Muscle of back (tissue), 11 donors: Measurements from ENCODE around the gene QRICH1. TPM values are rescaled to one million over a fixed set of nuclear protein-coding genes. Genes with fewer than 3 reads are reported as not detected.

ENCODE experiments used
- DNase-seq, 3 donors: peaks; one replicate each; pipeline versions ENCODE4 v3.0.0 to v3.0.0-alpha.2; 2013
- polyA plus RNA-seq, 10 donors: library from polyadenylated mRNA; unstranded; fragments of 120-200 nt; gene quantifications; one replicate each; pipeline ENCODE4 v1.2.1, GENCODE V29; 2013; ENCODE audit not compliant: insufficient read length in 10 of 10

The QRICH1 gene
- polyA plus RNA-seq, 10 donors = 47.5 to 63.6 (median 53.9) TPM

DNA sequence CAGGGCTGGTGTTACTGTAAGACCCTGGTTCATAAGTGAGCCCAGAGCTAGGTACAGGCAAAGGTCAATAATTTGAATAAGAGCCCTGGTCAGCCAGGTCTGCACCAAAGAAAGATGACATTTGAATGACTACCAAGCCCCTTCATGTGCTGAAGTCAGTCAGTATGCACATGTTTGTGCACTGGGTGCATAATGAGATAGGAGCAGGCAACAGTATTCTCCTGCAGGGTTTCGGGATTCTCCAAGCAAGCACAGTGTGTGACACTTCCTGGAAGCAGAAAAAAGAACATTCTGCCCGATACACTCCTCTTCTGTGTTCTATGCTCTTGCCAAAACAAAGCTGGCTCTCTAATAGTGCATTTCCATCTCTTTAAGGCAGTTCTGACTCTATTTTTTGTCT lies 59.2 kb downstream of the QRICH1 start:
- DNase-seq = no peak

DNA sequence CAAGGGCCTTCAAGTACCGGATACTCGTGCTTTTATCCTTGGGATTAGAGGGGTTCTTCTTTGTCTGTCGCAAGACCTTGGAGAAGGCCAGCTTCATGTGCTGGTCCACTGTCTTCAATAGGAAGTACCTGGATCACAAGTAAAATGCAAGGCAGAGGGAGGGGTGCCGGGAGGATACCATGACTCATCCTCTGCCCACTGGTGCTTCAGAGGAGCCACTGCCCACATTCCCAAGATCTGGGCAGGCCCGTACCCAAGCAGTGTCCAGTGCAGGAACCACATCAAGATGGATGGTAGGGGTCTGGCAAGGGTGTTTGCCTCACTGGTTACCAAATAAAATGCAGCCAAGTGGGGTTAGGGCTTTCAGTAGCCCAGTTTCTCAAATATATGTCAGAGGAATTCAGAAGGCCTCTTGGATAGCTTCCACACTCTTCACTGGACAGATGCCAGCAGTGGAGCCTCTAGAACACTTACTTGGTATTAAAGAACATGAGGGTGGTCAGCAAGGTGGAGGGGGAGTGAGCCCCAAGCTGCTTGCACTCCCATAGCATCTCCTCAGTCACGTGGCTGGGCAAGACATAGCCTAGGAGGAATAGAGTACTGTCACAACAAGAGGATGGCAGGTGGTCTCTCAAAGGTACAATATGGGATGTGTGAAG lies 61.1 kb downstream of the QRICH1 start:
- DNase-seq = no peak

DNA sequence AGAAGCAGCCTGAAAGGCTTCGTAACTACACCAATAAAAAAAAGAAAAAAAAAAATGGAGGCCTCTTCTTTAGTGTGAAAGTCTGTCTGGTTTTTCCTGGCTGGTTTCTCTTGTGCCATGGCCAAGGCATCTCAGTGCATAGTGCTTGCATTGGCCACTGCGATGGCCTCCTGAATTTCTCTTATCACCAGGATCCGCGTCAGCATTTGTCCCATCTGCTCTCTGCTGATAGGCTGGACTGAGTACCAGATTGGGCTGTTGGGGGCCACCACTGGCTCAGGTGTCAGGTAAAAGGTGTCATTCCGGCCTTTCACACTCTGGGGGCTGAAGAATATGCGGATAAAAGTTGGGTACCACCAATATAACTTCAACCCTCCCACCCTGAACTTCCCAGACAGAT lies 63.5 kb downstream of the QRICH1 start:
- DNase-seq = no peak

DNA sequence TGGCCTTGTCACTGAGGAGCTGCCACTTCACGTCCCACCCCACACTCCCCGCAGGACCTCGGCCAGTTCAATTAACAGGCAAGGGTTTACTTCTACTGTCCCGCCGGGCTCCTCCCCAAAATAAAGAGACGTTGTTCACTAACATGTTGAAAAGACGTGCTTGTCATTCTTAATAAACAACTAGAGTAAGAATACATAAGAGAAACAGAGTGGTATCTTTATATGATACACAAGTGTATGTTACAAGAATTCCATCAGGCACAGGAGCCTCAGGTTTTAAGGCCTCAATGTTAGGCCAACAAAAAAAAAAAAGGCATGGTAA lies 64.3 kb downstream of the QRICH1 start:
- no peak for DNase-seq

DNA sequence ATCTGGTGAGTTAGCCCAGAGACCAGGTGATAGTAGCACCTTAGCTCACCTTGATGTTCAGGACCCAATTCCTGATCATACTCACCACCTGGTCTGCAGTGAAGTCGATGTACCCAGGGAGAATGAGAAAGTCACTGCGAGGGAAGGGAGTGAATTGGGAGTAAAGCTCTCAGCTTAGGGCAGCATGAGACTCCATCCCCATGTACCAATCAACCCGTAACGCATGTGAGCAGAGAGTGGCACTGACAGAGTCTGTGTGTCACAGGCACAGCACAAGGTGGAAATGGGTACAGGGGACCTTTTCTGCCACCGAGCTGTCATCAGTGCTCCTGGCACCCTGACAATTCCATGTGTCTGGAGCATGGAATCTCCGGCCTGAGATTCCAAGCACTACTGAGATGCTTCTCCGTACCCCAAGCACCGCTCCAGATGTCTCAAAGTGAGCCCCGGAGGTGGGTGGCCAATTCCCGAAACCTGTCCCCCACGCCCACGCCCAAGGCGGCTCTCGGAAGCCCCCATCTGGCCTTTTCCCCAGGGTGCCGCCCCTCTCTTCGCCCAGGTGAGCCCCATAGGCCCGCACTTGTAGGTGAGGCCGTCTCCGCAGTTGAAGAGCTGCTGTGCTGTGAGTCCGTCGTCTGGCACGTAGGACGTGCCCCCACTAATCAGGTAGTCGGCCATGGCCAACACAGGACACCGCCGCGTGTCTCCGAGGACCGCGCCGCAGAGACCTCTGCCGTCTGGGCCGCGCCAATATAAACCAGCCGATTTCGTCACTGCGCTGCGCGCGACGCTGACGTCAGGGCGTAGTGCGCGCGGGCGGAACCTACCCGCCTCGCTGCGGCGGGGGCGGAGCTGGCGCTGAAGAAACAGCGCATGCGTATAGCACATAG lies 65.0 kb downstream of the QRICH1 start, which contains the start of gene IMPDH2:
Gene IMPDH2 (minus strand): TSS at position 726 of the 890 bp plus-strand sequence. CDS start 48 bp downstream, at position 678.
- peak; percentile 93 to 98 (median 96) for DNase-seq

DNA sequence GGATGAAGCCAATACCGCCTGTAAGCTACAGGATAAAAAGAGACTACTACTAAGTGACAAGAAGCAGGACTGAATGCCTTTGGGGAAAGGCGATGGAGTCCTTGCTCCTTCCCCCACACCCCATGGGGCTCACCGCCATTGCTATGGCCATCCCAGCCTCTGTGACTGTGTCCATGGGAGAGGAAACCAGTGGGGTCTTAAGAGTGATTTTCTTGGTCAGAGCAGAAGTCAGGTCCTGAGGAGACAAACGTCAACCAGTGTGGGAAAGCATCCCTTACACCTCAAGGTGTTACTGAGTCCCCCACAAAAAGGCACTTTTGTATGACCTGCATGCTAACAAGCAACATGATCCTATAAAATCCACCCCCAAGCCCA lies 65.6 kb downstream of the QRICH1 start:
- DNase-seq = no peak

DNA sequence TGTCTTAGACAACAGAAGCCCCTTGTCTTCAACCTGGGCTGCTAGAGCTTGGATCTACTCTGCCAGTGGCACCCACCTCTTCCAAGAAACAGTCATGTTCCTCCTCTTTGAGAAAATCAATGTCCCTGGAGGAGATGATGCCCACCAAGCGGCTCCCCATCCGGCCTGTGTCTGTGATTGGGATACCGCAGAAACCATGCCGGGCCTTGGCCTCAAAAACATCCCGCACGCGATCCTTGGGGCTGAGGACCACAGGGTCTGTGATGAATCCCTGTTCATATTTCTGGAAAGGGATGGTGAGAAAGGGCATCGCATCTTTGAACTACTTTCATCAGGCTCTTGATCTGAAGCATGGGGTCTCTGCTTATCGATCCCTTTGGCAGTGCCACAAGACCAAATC lies 66.2 kb downstream of the QRICH1 start:
- no peak for DNase-seq

DNA sequence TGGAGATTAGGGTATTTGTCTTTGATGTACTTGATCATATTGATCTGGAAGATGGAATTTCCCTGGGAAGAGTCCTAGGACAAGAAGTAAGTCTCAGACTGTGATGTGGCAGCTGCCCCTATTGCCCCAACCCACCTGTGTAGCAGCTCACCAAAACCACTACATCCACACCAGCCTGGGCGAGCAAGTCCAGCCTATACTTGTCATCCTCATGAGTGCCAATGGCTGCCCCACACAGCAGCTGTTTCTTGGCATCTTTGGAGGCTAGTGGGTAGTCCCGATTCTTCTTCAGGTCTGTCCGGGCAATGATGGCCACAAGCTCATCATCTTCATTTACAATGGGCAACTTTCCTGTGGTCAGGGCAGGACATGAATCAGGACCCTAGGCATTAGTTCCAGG lies 67.3 kb downstream of the QRICH1 start:
- no peak for DNase-seq

DNA sequence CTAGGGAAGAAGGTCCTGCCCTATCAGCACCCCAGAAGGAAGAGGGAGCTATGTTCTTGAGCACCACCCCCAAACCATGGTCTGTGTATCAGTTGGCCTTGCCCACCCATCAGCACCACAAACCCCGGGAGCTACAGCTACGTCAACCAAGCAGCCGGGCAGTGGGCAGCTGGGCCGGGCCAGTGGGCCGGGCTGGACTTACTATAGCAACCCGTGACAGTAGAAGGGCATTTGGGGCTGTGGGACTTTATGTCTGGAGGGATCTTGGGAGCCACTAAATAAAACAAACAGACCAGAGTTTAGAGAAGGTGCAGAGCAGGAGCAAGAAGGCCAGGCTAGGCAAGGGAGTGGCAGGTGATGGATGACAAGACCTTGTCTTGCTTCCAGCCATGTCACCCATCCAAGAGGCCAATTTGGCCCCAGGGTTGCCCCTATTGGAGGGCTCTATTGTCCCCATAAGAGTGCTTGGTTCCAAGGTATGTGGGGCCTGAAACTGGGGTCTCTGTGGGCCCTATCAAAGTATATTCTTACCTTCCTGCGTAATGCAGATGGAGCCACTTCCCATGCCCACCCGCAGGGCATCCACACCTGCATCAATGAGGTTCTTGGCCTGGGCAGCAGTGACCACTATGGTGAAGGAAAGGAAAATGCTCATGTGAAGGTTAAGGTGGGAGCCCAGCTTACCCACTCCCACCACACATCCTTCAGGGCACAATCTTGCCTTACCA lies 67.9 kb downstream of the QRICH1 start:
- no peak for DNase-seq

DNA sequence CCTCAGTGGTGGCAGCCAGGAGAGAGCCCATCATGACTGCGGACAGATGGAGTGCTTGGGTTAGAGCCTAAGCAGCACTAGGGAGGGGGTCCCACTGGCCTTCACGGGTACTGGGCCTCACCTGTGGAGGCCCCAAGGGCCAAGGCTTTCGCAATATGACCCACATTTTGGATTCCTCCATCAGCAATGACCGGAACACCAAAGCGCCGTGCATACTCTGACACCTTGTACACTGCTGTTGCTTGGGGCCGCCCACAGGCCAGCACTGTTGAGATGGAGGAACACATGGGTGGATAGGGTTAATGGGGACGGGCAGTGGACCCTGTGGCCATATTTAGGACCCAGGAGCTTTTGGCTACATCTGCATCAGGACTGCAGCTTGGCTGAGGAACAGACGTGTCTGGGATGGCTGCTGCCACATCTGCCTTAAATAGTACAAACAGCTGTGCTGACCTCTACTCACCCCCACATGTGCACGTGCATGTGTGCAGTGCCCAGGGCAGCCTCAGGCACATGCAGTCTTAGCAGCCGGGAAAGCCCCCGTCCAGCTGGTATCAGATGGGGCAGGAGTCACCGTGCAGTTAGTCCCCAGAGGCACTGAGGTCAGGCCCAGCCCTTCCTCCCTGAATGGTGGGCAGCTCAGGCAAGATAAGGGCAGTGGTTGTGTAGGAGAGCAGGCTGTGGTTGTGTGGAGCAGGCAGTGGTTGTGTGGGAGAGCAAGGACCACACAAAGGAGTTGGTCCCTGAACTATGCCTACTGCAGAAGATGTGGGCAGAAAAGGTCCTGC lies 68.7 kb downstream of the QRICH1 start:
- DNase-seq = no peak

DNA sequence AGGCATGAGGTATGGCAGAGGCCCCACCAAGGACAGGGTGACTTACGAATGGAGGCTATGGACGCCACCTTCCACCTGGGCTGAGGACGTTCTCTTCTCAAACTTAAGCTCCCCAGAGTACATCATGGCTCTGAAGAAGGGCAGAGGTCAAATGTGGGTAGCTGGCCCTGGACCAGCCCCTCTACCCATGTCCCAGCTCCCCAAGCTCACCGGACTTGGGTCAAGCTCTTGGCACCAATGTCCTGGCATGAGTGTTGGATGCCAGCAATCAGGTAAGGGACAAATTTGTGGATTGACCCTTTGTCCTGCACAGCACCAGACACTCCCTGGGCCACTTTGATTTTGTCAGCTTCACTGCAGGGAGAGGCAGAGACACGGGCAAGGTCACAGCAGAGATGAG lies 69.4 kb downstream of the QRICH1 start:
- no peak for DNase-seq

DNA sequence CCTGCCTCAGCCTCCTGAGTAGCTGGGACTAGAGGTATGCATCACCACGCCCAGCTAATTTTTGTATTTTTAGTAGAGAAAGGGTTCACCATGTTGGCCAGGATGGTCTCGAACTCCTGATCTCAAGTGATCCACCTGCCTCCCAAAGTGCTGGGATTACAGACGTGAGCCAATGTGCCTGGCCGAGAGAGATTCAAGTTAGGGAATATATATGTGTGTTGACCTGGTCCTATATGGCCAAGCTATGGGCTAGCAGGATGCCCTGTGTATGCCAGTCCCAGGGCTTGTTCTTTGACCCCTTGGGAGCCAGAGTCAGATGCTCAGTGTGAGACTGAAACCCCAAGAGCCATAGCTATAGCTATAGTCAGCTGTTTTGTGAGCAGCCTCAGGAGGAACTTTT lies 70.1 kb downstream of the QRICH1 start:
- no peak for DNase-seq

DNA sequence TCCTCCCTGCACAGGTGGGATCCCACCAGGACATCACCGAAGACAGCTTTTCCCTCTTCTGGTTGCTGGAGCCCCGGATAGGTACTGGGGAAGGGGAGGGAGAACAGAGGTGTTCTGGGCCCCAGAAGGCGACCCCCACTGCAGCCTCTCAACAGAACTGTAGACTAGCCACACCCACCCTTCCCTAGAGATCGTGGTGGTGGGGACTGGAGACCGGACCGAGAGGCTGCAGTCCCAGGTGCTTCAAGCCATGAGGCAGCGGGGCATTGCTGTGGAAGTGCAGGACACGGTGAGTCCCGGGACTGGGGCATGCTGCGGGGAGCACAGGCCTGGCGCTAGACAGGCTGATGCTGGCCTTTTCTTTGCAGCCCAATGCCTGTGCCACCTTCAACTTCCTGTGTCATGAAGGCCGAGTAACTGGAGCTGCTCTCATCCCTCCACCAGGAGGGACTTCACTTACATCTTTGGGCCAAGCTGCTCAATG lies 71.1 kb downstream of the QRICH1 start:
- DNase-seq = no peak

DNA sequence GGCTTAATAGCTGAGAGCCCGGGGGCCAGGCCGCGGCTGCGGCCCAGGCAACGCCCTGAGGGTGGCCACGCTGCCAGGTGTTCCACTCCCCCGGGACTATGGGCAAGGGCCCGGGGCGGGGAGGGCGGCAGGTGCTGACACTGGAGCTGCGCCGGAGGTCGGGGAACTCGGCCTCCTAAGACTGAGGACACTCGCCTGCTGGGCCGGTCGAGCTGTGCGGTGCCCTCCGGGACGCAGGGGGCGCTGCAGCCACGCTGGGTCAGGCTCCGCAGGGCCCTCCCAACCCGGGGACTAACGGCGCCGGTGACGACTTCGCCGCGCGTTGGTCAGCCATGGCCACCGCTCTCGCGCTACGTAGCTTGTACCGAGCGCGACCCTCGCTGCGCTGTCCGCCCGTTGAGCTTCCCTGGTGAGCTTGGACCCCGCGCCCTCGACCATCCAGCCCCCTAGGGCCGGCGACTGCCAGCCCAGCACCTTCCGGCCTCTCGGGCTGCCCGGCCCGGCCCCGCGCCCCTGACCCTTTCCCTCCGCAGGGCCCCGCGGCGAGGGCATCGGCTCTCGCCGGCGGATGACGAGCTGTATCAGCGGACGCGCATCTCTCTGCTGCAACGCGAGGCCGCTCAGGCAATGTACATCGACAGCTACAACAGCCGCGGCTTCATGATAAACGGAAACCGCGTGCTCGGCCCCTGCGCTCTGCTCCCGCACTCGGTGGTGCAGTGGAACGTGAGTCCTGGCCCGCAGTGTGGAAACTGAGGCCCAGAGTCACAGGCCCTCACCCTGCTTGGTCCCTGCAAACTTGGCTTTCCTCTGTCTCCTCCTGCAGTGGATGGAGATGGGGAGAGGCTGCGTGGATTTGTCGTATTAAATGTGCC lies 71.8 kb downstream of the QRICH1 start, which contains the start of gene NDUFAF3:
Gene NDUFAF3 (plus strand): TSS at position 309 of the 875 bp plus-strand sequence. CDS start 24 bp downstream, at position 333.
- peak; percentile 91 to 98 (median 95) for DNase-seq

DNA sequence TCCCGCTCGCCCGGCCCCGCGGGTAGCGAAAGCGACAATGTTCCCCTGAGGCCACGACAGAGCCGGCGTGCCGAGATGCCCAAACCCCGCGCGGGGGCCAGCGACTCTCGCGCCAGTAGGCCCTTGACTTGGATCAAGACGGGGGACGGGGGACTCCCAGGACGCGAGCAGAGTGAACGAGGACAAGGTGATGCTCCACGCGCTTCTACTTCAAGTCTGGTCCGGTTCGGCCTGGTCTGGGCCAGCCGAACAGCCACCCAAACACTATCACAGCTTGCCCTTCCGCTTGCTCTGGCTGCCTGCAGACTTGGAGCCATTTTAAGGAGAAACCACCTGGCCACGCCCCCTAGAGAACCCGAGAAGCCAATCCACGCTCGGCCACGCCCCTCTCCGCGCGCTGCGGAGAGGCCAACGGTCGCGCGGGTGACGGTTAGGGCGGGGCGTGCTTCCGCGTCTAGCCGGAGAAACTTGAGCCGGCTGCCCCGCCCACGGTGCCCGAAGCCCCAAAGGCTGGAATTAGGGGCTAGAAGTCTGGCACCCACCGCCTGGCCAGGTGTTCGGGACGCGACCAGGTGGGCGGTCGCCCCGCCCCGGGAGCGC lies 72.6 kb downstream of the QRICH1 start:
- peak; percentile 98 to 100 (median 99) for DNase-seq

DNA sequence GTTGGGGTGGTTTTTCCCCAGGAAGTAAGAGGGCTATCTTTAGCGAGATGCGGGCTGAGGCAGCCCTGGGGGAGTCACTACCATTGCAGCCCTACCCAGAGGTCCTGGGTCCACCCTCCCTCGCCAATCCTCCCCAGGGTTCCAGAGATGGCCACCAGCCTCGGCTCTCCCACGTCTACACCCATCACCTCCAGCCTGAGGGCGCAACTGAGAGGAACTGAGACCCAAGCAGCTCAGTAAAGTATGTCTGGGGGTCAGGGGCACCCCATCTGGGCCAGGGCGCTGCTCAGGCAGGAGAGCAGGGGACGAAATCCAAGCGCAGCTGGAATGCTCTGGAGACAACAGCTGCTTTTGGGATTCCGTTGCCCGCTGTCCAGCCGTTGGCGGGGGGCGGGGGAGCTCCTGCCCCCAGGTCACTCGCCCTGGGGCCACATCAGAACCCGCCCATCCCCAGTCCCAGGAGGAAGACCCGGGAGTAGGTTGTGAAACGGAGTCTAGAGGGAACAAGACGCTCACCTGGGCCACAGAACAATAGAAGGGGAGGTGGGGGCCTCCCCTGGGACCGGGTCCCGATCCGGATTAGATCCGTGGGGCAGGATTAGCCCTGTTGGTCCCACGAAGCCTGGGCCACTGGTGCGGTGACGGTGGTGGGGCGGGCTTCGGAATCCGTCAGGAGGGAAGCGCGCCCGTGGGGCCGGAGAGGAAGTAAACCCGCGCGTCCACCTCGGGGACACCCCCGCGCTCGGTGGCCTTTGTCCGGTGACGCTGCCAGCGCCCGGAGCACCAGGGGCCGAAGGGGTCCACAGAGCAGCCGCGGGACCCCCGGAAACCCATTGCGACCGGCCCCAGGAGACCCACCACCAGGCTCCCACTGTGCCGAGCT lies 73.3 kb downstream of the QRICH1 start:
- peak in 1 of 3 donors; percentile 56 for DNase-seq

DNA sequence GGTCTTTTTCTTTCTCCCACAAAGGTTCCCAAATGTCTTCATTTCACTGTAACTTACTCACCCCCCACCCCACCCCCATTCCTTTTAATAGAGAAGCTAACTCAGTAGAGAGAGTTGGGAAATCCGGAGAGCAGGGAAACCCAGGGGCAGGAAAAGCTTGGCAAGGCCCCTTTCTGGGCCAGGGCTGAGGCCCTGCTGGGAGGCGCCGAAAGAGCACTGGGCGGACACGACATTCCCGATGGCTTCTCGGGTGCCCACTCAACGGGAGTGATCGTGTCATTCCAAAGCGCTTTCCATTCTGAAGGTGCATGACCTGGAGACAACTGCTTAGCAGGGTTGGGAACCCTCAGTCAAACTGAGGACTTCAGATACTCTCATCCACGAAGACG lies 73.9 kb downstream of the QRICH1 start:
- DNase-seq = no peak

DNA sequence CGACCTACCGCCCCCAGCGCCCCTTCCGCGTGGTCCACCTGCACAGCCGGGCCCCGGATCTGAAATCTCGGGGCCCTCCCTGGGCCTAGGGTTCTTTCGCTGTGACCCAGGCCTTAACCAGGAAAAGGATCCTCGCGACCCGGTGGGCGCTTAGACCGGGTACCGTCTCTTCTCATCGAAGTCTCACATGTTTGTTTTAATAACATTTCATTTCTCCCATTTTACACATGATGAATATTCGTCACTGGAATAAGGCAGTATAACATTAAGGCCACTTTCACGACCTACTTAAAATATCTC lies 75.2 kb downstream of the QRICH1 start:
- DNase-seq = no peak
